GM21528 (cell line): ENCODE results near the gene KCNG2.
"Not testable (repeated sequence)": the region's sequence is repeated elsewhere in the genome, so short reads cannot be mapped to it uniquely, and the experiment has no call there.

ENCODE experiments used
- ATAC-seq: cut with Tn5 transposase; IDR thresholded peaks from one replicate; pipeline ENCODE4 v1.9.1; 2021; ENCODE audit warnings: mild to moderate bottlenecking, moderate library complexity; ENCODE audit not compliant: unreplicated experiment, low FRiP score

The KCNG2 gene

GRCh38 chr18:79797518-79798345 is at the start of gene KCNG2:
Gene KCNG2, plus strand, starts transcription at chr18:79797938. Its CDS starts 65,730 bp downstream, at chr18:79863668.
- ATAC-seq, result no peak

- no peak for ATAC-seq
These were observed 49.2 kb upstream of the KCNG2 start for GRCh38 chr18:79748321-79749180.

GRCh38 chr18:79749251-79750191 is 48.2 kb upstream of the KCNG2 start:
- no peak for ATAC-seq

GRCh38 chr18:79750980-79751571 is 46.7 kb upstream of the KCNG2 start:
- ATAC-seq, result no peak

- not testable (repeated sequence) for ATAC-seq
These were observed 45.7 kb upstream of the KCNG2 start for GRCh38 chr18:79751918-79752578.

GRCh38 chr18:79752946-79753345 is 44.8 kb upstream of the KCNG2 start:
- ATAC-seq, result not testable (repeated sequence)

- no peak for ATAC-seq
These were observed 44.3 kb upstream of the KCNG2 start for GRCh38 chr18:79753391-79753851.

- no peak for ATAC-seq
These were observed 43.5 kb upstream of the KCNG2 start for GRCh38 chr18:79754022-79754761.

GRCh38 chr18:79754831-79755351 is 42.8 kb upstream of the KCNG2 start:
- ATAC-seq, result no peak

- no peak for ATAC-seq
These were observed 42.1 kb upstream of the KCNG2 start for GRCh38 chr18:79755496-79756142.

GRCh38 chr18:79756143-79756500 is 41.6 kb upstream of the KCNG2 start:
- ATAC-seq, result no peak

GRCh38 chr18:79756826-79757225 is 40.9 kb upstream of the KCNG2 start:
- no peak for ATAC-seq

- no peak for ATAC-seq
These were observed 37.4 kb upstream of the KCNG2 start for GRCh38 chr18:79760348-79760747.

GRCh38 chr18:79760881-79761280 is 36.9 kb upstream of the KCNG2 start:
- ATAC-seq, result no peak

GRCh38 chr18:79763407-79763806 is 34.3 kb upstream of the KCNG2 start:
- no peak for ATAC-seq

GRCh38 chr18:79764131-79764530 is 33.6 kb upstream of the KCNG2 start:
- no peak for ATAC-seq

- no peak for ATAC-seq
These were observed 32.1 kb upstream of the KCNG2 start for GRCh38 chr18:79765491-79766245.
